ENCODE results near the gene DLK2. TPM values are rescaled to one million over a fixed set of nuclear protein-coding genes. Genes with fewer than 3 reads are reported as not detected.

Gene DLK2
- total and polyA plus RNA-seq, 7 donors, result 0.04 to 0.90 (median 0.33) TPM; not detected in 3

DNA sequence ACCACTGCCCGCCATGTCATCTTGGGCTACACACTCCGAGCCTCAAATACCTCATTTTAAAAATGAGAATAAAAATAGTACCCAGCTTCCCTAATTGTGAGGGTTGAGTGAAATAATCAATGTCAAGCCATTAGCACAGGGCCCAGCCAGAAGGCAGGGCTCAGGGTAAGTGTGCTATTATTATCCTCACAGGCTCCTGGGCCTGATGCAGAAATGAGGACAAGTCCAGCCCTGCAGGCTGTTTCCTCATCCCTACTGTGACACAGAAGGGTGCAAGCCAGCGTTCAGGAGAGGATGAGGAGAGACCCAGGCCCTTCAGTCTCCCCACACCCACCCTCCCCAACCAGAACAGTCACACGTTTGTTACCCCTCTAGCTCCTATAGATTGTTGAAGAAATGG, 4.0 kb downstream of the DLK2 start:
- Histone ChIP-seq H3K27ac (no peak overlapping the region), H3K27me3 (ENCODE audit: insufficient read depth in 3 of 3, low read length in 2 of 3) (peaks cover 0 to 14% (median 6%) of the 10 kb centered on the region in 3 donors), H3K9me3 (no peaks in the 10 kb centered on the region), H3K4me3 (no peak overlapping the region), H3K4me1 (peaks cover 4% of the 10 kb centered on the region), H3K36me3 (ENCODE audit: insufficient read depth in 1 of 2, low read depth in 1 of 2) (peaks cover 11 to 64% of the 10 kb centered on the region in 2 donors)
- ATAC-seq (no peak), DNase-seq (peak in 1 of 2 donors; percentile 4)
- intact Hi-C loops (cut with DNase I), result loop anchor here in 1 of 2 donors (10.0 kb wide), 1 partner anchor 123 kb away; the partner anchor contains the start of genes POLH and XPO5
- TF ChIP-seq, protein P1, sequence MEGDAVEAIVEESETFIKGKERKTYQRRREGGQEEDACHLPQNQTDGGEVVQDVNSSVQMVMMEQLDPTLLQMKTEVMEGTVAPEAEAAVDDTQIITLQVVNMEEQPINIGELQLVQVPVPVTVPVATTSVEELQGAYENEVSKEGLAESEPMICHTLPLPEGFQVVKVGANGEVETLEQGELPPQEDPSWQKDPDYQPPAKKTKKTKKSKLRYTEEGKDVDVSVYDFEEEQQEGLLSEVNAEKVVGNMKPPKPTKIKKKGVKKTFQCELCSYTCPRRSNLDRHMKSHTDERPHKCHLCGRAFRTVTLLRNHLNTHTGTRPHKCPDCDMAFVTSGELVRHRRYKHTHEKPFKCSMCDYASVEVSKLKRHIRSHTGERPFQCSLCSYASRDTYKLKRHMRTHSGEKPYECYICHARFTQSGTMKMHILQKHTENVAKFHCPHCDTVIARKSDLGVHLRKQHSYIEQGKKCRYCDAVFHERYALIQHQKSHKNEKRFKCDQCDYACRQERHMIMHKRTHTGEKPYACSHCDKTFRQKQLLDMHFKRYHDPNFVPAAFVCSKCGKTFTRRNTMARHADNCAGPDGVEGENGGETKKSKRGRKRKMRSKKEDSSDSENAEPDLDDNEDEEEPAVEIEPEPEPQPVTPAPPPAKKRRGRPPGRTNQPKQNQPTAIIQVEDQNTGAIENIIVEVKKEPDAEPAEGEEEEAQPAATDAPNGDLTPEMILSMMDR (IDR thresholded peaks at IDR 0.05), result no peak
- WGBS, 3 donors, result 69 to 87% (median 84%) methylated on average over 4 of the region's 4 CpGs

DNA sequence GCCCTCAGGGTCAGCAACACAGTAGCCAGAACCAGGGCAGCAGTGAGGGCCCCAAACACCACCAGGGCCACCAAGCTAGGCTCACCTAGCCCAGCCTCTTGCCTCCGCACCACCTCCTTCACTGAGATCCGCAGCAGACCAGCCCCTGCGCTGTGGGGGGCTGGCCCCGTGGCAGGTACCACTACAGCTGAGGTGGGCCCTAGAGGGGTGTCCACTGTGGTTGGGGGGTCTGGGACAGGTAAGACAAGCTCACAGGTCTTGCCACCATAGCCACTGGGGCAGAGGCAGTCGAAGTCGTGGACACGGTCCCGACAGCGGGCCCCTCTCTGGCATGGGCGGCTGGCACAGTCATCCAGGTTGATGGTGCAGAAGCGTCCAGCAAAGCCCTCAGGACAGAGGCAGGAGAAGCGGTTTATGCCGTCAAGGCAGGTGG, 4.6 kb downstream of the DLK2 start:
- peaks cover 2% of the 10 kb centered on the region for H3K4me1 ChIP-seq
- H3K27ac ChIP-seq, result no peak overlapping the region
- H3K4me3 ChIP-seq, result no peak overlapping the region
- H3K27me3 ChIP-seq (ENCODE audit: insufficient read depth in 3 of 3, low read length in 2 of 3), result peaks cover 0 to 8% (median 2%) of the 10 kb centered on the region in 3 donors
- WGBS, 3 donors, result 91 to 94% (median 93%) methylated on average over 13 of the region's 13 CpGs
- intact Hi-C loops (cut with DNase I), result loop anchor here in 1 of 2 donors (10.0 kb wide), 1 partner anchor 124 kb away; the partner anchor contains the start of genes POLH and XPO5
- TF ChIP-seq, protein P1 (IDR thresholded peaks at IDR 0.05), result no peak
- DNase-seq (peak in 1 of 2 donors; percentile 34), ATAC-seq (no peak)
- no peaks in the 10 kb centered on the region for H3K9me3 ChIP-seq
- peaks cover 11 to 70% of the 10 kb centered on the region in 2 donors for H3K36me3 ChIP-seq (ENCODE audit: insufficient read depth in 1 of 2, low read depth in 1 of 2)

DNA sequence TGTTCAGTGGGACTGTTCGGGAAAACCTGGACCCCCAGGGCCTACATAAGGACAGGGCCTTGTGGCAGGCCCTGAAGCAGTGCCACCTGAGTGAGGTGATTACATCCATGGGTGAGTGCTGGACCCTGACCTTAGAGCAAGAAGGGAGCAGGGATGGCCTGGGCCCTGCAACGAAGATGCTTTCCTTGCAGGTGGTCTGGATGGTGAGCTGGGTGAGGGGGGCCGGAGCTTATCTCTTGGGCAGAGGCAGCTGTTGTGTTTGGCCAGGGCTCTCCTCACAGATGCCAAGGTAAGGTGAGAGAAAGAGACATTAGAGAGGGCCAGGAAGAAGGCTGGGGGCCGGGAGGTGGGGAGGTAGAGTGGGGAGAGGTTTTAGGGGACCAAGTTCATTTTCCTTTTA, 6.4 kb downstream of the DLK2 start:
- TF ChIP-seq, protein P1 (IDR thresholded peaks at IDR 0.05), result no peak
- Histone ChIP-seq H3K9me3 (no peaks in the 10 kb centered on the region), H3K36me3 (ENCODE audit: insufficient read depth in 1 of 2, low read depth in 1 of 2) (peaks cover 11 to 88% of the 10 kb centered on the region in 2 donors), H3K4me3 (no peak overlapping the region), H3K27ac (no peak overlapping the region), H3K4me1 (no peaks in the 10 kb centered on the region), H3K27me3 (ENCODE audit: insufficient read depth in 3 of 3, low read length in 2 of 3) (no peaks in the 10 kb centered on the region)
- WGBS, 3 donors, result 93 to 95% (median 93%) methylated on average over 4 of the region's 4 CpGs
- DNase-seq (no peak), ATAC-seq (no peak)
- intact Hi-C loops (cut with DNase I), result no loop called here

DNA sequence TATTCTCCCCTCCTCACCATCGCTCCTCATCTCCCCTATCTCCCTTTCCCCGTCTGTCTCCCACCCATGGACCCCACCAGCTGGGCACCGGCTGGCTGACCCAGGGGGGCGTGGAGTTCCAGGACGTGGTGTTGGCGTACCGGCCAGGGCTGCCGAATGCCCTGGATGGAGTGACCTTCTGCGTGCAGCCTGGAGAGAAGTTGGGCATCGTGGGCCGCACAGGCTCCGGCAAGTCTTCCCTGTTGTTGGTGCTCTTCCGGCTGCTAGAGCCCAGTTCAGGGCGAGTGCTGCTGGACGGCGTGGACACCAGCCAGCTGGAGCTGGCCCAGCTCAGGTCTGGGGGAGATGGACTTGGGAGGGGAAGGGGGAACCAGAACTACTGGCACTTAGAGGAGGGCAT, 7.7 kb downstream of the DLK2 start:
- ATAC-seq, result no peak
- intact Hi-C loops (cut with DNase I), result no loop called here
- WGBS, 3 donors, result 92 to 93% (median 93%) methylated on average over 16 of the region's 16 CpGs

More for the DNA sequence above, 7.7 kb downstream of the DLK2 start:
- Histone ChIP-seq H3K27me3 (ENCODE audit: insufficient read depth in 3 of 3, low read length in 2 of 3) (no peaks in the 10 kb centered on the region), H3K4me1 (no peaks in the 10 kb centered on the region), H3K36me3 (ENCODE audit: insufficient read depth in 1 of 2, low read depth in 1 of 2) (peaks cover 11 to 98% of the 10 kb centered on the region in 2 donors), H3K4me3 (no peak overlapping the region), H3K9me3 (no peaks in the 10 kb centered on the region), H3K27ac (no peak overlapping the region)
- TF ChIP-seq, protein P1 (IDR thresholded peaks at IDR 0.05), result no peak
- DNase-seq, result no peak

Data from psoas muscle (tissue), 8 donors.